Thyroid gland (tissue), 4 donors: ENCODE results near the gene USP48.

ENCODE experiments used
- CTCF ChIP-seq, 6 experiments: fragments of 200-600 bp in 3 of 6; fragments of 450-650 bp in 3 of 6; sonication (generic) in 3 of 6; IDR thresholded peaks; one replicate each; pipeline ENCODE4 v1.5.1; 2016 to 2019; ENCODE audit warnings: antibody characterized with exemption in 6 of 6, mild to moderate bottlenecking in 2 of 6, inconsistent platforms in 1 of 6, moderate library complexity in 1 of 6
- POLR2A ChIP-seq, 2 donors: fragments of 450-650 bp; IDR thresholded peaks; one replicate each; pipeline ENCODE4 v1.6.1; 2017; ENCODE audit warnings: antibody characterized with exemption in 2 of 2, mild to moderate bottlenecking in 2 of 2, moderate library complexity in 1 of 2

GRCh38 chr1:21704145-21704544 is 78.8 kb downstream of the USP48 start:
- TF ChIP-seq CTCF (IDR thresholded peaks at IDR 0.05) (no peak), POLR2A (IDR thresholded peaks at IDR 0.05) (no peak)
